GM19023 (cell line): ENCODE measurements around the gene IKZF1.

Source experiments
- ATAC-seq: cut with Tn5 transposase; IDR thresholded peaks from one replicate; pipeline ENCODE4 v1.9.1; 2021; ENCODE audit warnings: mild to moderate bottlenecking, moderate library complexity; ENCODE audit not compliant: unreplicated experiment

The IKZF1 gene

GRCh38 chr7:50404392-50404791 is 99.9 kb downstream of the IKZF1 start:
- ATAC-seq = no peak

GRCh38 chr7:50405221-50405620 is 100.7 kb downstream of the IKZF1 start:
- ATAC-seq = peak; percentile 33

- ATAC-seq = no peak
Measured at GRCh38 chr7:50406935-50407334, 102.4 kb downstream of the IKZF1 start.

- peak; percentile 43 for ATAC-seq
Measured at GRCh38 chr7:50409856-50410745, 105.6 kb downstream of the IKZF1 start.

DNA sequence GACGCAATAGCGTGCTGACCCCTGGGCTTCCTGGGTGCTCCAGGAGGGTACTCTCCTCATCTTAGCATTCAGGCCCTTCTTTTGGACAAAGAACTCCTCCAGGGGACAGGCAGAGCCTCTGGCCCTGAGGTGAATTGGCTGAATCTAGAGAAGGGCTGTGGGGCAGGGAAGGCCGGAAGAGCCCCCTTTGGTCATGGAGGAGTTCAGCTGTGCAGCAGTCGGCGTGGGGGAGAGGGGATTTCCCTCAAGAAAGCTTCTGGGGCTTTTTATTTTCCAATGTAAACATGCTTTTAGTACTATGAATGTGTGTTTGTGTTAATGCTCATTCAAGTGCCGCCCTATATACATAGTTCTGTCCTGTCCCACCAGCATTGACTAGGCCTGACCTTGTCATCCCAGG is 106.8 kb downstream of the IKZF1 start:
- peak; percentile 28 for ATAC-seq

DNA sequence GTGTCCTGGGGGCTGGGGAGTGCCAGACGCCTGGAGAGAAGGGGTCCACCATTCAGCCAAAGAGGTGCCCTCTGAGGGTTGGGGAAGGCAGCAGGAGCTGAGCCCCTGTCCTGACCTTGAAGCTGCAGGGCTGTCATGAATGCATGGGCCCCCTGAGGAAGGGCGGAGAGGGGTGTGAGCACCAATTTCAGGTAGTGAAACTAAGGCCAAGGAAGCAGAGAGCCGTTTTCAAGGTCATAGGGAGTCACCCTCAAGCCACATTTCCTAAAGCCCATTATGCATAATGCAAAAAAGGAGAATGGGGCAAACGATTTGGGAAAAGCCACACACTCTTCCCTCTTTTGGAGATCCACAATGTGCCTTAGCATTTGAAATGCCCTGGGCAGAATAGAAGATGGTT is 108.5 kb downstream of the IKZF1 start:
- no peak for ATAC-seq

GRCh38 chr7:50413561-50413960 is 109.0 kb downstream of the IKZF1 start:
- ATAC-seq = no peak

DNA sequence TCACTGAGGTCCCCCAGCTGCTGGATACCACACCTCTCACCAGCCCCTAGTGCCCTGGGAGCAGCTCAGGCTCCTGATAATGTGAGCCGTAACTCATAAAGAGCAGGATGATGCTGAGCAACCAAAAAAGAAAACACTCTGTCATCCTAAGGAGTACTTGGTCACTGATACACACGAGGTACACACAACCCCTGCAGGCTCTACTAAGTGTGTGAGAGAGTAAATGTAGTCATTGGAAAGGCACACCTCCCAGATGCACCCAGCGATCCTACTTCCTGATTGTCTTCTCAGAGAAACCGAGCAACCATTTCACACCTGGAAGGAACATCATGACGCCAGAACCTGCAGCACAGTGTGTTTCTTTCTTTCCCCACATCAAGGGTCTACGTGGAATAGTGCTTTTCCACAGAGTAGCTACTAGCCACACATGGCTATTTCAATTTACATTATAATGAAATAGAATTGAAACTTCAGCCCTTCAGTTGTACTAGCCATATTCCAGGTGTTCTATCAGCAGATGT is 111.4 kb downstream of the IKZF1 start:
- ATAC-seq = no peak

GRCh38 chr7:50416527-50417182 is 112.1 kb downstream of the IKZF1 start:
- ATAC-seq = peak; percentile 67

GRCh38 chr7:50418086-50418515 is 113.6 kb downstream of the IKZF1 start:
- ATAC-seq = peak; percentile 90

DNA sequence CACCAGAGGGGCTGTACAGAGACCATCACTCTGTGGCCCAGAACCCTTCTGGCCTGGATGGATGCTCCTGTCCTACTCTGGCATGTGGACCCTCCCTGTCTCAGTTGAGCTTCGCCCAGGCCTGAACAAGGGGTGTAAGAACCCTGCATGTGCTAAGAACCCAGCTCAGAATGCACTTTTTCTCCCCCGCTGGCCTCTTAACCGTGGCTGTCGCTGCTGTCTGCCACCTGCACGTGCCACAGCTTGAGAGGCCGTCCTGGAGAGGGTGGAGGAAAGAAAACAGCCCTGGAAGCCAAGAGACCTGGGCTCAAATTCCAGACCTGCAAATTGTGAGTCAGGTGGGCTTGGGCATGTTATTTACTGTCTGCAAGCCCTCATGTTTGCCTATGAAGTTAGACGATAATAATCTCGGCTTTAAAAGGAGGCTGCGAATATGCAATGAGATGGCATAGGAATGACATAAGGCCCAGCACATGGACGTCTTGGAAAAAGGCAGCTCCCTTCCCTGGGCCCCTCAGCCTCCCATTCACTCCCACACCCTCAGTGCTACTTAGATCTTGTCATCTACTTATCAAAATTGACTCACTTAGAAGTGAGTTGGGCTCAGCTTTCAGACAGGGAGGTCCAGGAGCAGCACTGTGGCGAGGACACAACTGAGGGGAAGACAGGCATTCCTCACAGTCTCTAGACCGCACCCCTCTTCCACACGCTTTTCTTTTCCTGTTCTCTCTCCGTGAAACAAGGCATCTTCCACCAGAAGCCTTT is 114.2 kb downstream of the IKZF1 start:
- ATAC-seq = no peak

- ATAC-seq = no peak
Measured at GRCh38 chr7:50421043-50421442, 116.5 kb downstream of the IKZF1 start.

- no peak for ATAC-seq
Measured at GRCh38 chr7:50422858-50423257, 118.3 kb downstream of the IKZF1 start.

- ATAC-seq = no peak
Measured at GRCh38 chr7:50423860-50424259, 119.3 kb downstream of the IKZF1 start.

GRCh38 chr7:50425318-50425717 is 120.8 kb downstream of the IKZF1 start:
- ATAC-seq = no peak

DNA sequence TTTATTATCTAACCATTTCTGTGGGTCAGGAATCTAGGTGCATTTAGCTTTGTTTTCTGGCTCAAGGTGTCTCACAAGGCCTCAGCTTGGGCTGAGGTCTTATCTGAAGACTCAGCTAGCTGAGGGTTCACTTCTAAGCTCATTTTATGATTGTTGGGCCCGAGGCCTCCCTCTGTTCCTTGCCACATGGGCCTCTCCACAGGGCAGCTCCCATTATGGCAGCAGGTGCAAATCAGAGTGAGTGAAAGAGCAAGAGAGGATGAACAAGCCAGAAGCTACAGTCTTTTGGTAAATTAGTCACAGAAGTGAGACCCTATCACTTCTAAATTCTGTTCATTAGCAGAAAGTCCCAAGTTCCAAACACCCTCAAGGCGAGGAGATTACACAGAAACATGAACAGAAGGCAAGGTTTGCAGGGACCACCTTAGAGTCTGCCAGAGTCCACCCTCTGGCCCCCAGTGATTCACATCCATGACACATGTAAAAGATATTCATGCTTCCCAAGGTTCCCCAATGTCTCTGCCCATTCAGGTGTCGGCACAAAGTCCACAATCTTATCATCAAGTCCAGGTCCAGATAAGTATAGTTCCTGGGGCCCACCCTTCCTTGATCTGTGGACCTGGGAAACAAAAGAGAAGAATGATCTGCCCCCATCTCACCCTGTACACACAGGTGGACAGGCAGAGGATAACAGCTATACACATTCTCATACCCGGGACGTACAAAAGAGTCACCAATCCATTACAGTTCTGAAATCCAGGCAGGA is 121.9 kb downstream of the IKZF1 start:
- ATAC-seq = no peak

GRCh38 chr7:50427518-50427917 is 123.0 kb downstream of the IKZF1 start:
- ATAC-seq = no peak

- ATAC-seq = no peak
Measured at GRCh38 chr7:50428911-50429310, 124.4 kb downstream of the IKZF1 start.

- ATAC-seq = no peak
Measured at GRCh38 chr7:50431316-50431715, 126.8 kb downstream of the IKZF1 start.

- no peak for ATAC-seq
Measured at GRCh38 chr7:50431722-50432305, 127.3 kb downstream of the IKZF1 start.
